Neural cell (in vitro differentiated cells): ENCODE results near the gene C1orf35. TPM values are rescaled to one million over a fixed set of nuclear protein-coding genes. Genes with fewer than 3 reads are reported as not detected.

ENCODE experiments used
- H2AFZ ChIP-seq: fragments of 200-600, 300-800 bp; sonication (generic), shearing (Covaris generic); 2 replicates; pipeline ENCODE4 v1.6.0; 2014; ENCODE audit warnings: low read depth, mild to moderate bottlenecking, antibody characterized with exemption, low read length, moderate library complexity
- H3F3A ChIP-seq: fragments of 200-600 bp; shearing (Covaris generic); 2 replicates; pipeline ENCODE4 v1.6.1; 2016; ENCODE audit warnings: mild to moderate bottlenecking, moderate library complexity, mixed read lengths, antibody characterized with exemption, low read length; ENCODE audit not compliant: insufficient read depth, poor library complexity, severe bottlenecking
- H3K27ac ChIP-seq: fragments of 200-600, 300-800 bp; sonication (generic), shearing (Covaris generic); 2 replicates; pipeline ENCODE4 v1.5.1; 2014; ENCODE audit warnings: mild to moderate bottlenecking, low read length, moderate library complexity
- H3K27me3 ChIP-seq: fragments of 300-800, 200-600 bp; sonication (generic), shearing (Covaris generic); 2 replicates; pipeline ENCODE4 v1.6.0; 2014; ENCODE audit warnings: mild to moderate bottlenecking, low read depth, low read length, moderate library complexity; ENCODE audit not compliant: insufficient read depth
- H3K36me3 ChIP-seq: fragments of 300-800, 200-600 bp; sonication (generic), shearing (Covaris generic); 2 replicates; pipeline ENCODE4 v1.5.1; 2014; ENCODE audit warnings: mild to moderate bottlenecking, antibody characterized with exemption, low read length, moderate library complexity; ENCODE audit not compliant: insufficient read depth
- H3K4me2 ChIP-seq: fragments of 300-800, 200-600 bp; sonication (generic), shearing (Covaris generic); 2 replicates; pipeline ENCODE4 v1.6.0; 2014; ENCODE audit warnings: mild to moderate bottlenecking, low read length
- H3K4me3 ChIP-seq: fragments of 300-800, 200-600 bp; sonication (generic), shearing (Covaris generic); 2 replicates; pipeline ENCODE4 v1.5.1; 2014; ENCODE audit warnings: mild to moderate bottlenecking, low read length, moderate library complexity
- H3K79me2 ChIP-seq: fragments of 200-600 bp; shearing (Covaris generic); replicated peaks from 2 replicates; pipeline ENCODE4 v1.6.0; 2014; ENCODE audit warnings: mild to moderate bottlenecking, low read length, moderate library complexity; ENCODE audit not compliant: insufficient read depth
- H3K9ac ChIP-seq: fragments of 300-800, 200-600 bp; sonication (generic), shearing (Covaris generic); 2 replicates; pipeline ENCODE4 v1.6.1; 2016; ENCODE audit warnings: mild to moderate bottlenecking, low read length, mixed read lengths
- H3K9me2 ChIP-seq: fragments of 200-600 bp; shearing (Covaris generic); 2 replicates; pipeline ENCODE4 v1.6.1; 2016; ENCODE audit warnings: mild to moderate bottlenecking, low read length, mixed read lengths; ENCODE audit not compliant: insufficient read depth
- H3K9me3 ChIP-seq: fragments of 200-600, 300-800 bp; sonication (generic), shearing (Covaris generic); 2 replicates; pipeline ENCODE4 v1.6.1; 2016; ENCODE audit warnings: mild to moderate bottlenecking, mixed run types, low read length, moderate library complexity, mixed read lengths
- H4K20me1 ChIP-seq: fragments of 200-600 bp; shearing (Covaris generic); 2 replicates; pipeline ENCODE4 v1.6.1; 2016; ENCODE audit warnings: mild to moderate bottlenecking, mixed run types; ENCODE audit not compliant: insufficient read depth
- EP300 ChIP-seq: fragments of 450-650 bp; conservative IDR thresholded peaks from 2 replicates; pipeline ENCODE4 v1.6.1; 2014; ENCODE audit warnings: antibody characterized with exemption, mild to moderate bottlenecking, moderate library complexity; ENCODE audit not compliant: poor library complexity, severe bottlenecking
- EZH2 ChIP-seq: fragments of 200-600, 300-800 bp; shearing (Covaris generic), sonication (generic); IDR thresholded peaks from 2 replicates; pipeline ENCODE4 v1.6.1; 2014; ENCODE audit warnings: antibody characterized with exemption, low read length, borderline replicate concordance, mild to moderate bottlenecking; ENCODE audit not compliant: insufficient read depth, poor library complexity, severe bottlenecking
- POLR2AphosphoS5 ChIP-seq: IDR thresholded peaks from 2 replicates; pipeline ENCODE4 v1.6.1; 2012
- RAD21 ChIP-seq: fragments of 450-650 bp; conservative IDR thresholded peaks from 2 replicates; pipeline ENCODE4 v1.6.1; 2014; ENCODE audit warnings: antibody characterized with exemption, mild to moderate bottlenecking, moderate library complexity
- REST ChIP-seq: IDR thresholded peaks from 2 replicates; pipeline ENCODE4 v1.6.1; 2012; ENCODE audit warnings: borderline replicate concordance
- SMC3 ChIP-seq: fragments of 450-650 bp; conservative IDR thresholded peaks from 2 replicates; pipeline ENCODE4 v1.6.1; 2014; ENCODE audit warnings: antibody characterized with exemption, mild to moderate bottlenecking, moderate library complexity; ENCODE audit not compliant: poor library complexity
- TAF1 ChIP-seq: IDR thresholded peaks from 2 replicates; pipeline ENCODE4 v1.6.1; 2012; ENCODE audit warnings: low read depth
- polyA plus RNA-seq: library from polyadenylated mRNA; depleted of rRNA; stranded (reverse); fragments of >200 nt; gene quantifications from 2 replicates; pipeline ENCODE4 v1.2.3, GENCODE V29; 2014
- TF ChIP-seq, protein P1 (sequence below): fragments of 450-650 bp; IDR thresholded peaks from 2 replicates; pipeline ENCODE4 v1.5.1; 2014; ENCODE audit warnings: antibody characterized with exemption, mild to moderate bottlenecking, moderate library complexity; ENCODE audit not compliant: poor library complexity, severe bottlenecking

C1orf35 gene
- polyA plus RNA-seq, 1 donor from 2014 or later, result 32.8 TPM

GRCh38 chr1:228144193-228144992 is 41.3 kb upstream of the C1orf35 start:
- Histone ChIP-seq H3K27ac (no peak overlapping the region), H3K79me2 (peaks cover 26% of the 10 kb centered on the region), H3K27me3 (no peaks in the 10 kb centered on the region), H3K4me3 (no peak overlapping the region), H3F3A (no peaks in the 10 kb centered on the region), H3K9me2 (no peaks in the 10 kb centered on the region), H3K36me3 (no peaks in the 10 kb centered on the region), H2AFZ (no peak overlapping the region), H3K4me2 (no peak overlapping the region), H4K20me1 (peaks cover 16% of the 10 kb centered on the region), H3K9ac (no peak overlapping the region), H3K9me3 (no peaks in the 10 kb centered on the region)
- no peak for TF ChIP-seq EZH2
- TF ChIP-seq, protein P1, sequence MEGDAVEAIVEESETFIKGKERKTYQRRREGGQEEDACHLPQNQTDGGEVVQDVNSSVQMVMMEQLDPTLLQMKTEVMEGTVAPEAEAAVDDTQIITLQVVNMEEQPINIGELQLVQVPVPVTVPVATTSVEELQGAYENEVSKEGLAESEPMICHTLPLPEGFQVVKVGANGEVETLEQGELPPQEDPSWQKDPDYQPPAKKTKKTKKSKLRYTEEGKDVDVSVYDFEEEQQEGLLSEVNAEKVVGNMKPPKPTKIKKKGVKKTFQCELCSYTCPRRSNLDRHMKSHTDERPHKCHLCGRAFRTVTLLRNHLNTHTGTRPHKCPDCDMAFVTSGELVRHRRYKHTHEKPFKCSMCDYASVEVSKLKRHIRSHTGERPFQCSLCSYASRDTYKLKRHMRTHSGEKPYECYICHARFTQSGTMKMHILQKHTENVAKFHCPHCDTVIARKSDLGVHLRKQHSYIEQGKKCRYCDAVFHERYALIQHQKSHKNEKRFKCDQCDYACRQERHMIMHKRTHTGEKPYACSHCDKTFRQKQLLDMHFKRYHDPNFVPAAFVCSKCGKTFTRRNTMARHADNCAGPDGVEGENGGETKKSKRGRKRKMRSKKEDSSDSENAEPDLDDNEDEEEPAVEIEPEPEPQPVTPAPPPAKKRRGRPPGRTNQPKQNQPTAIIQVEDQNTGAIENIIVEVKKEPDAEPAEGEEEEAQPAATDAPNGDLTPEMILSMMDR, result no peak
- TF ChIP-seq TAF1, result no peak
- no peak for TF ChIP-seq EP300
- TF ChIP-seq REST, result no peak

DNA sequence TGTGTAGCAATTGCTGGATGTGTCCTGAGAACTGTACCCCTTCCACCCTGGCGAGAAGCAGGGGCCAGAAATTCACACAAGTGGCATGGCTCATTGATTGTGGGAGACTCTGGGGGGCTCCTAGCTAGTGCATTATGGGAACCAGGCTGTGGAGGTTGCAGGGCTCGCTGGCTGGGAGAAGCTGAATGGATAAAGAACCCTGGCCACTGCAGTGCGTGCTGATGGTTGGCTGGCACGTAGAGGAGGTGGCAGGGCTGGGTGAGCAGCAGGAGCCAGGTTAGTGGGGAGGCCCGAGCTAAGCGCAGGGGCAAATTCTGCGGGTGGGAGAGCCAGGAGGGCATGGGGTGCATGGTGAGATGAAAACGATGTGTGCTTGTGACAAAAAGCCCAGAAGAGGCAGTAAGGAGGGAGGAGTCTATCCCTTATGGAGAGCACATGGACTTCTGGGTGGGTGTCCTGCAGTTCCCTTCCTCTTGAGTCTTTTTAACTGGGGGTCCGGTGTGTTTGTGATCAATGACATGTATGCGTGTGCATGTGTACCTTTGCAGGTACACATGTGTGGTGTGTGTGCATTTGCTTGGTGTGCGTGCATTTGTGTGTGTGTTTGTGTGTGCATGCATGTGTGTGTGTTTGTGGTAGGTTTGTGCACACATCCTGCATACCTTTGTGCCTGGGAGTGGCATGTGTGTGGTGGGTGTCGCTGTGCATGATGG is 40.5 kb upstream of the C1orf35 start:
- peak overlapping the region; percentile 69 for H3K4me3 ChIP-seq
- peaks cover 16% of the 10 kb centered on the region for H4K20me1 ChIP-seq
- no peaks in the 10 kb centered on the region for H3K27me3 ChIP-seq
- H3K79me2 ChIP-seq, result peaks cover 26% of the 10 kb centered on the region
- no peak for TF ChIP-seq POLR2AphosphoS5
- H2AFZ ChIP-seq, result no peak overlapping the region
- H3F3A ChIP-seq, result no peaks in the 10 kb centered on the region
- H3K36me3 ChIP-seq, result no peaks in the 10 kb centered on the region
- H3K9me2 ChIP-seq, result no peaks in the 10 kb centered on the region
- H3K4me2 ChIP-seq, result no peak overlapping the region
- no peaks in the 10 kb centered on the region for H3K9me3 ChIP-seq
- H3K9ac ChIP-seq, result no peak overlapping the region
- no peak overlapping the region for H3K27ac ChIP-seq

GRCh38 chr1:228142701-228143136 is 39.6 kb upstream of the C1orf35 start:
- H3K36me3 ChIP-seq, result no peaks in the 10 kb centered on the region
- TF ChIP-seq EP300 (no peak), TAF1 (no peak), SMC3 (no peak), EZH2 (no peak), REST (no peak), RAD21 (no peak)
- H2AFZ ChIP-seq, result no peak overlapping the region
- H3K9ac ChIP-seq, result no peak overlapping the region
- H3K27me3 ChIP-seq, result peaks cover under 1% of the 10 kb centered on the region
- H3K9me2 ChIP-seq, result no peaks in the 10 kb centered on the region
- H3K79me2 ChIP-seq, result peaks cover 26% of the 10 kb centered on the region
- H3F3A ChIP-seq, result no peaks in the 10 kb centered on the region
- H4K20me1 ChIP-seq, result peaks cover 16% of the 10 kb centered on the region
- no peaks in the 10 kb centered on the region for H3K9me3 ChIP-seq
- H3K4me2 ChIP-seq, result no peak overlapping the region
- peak overlapping the region; percentile 69 for H3K4me3 ChIP-seq
- H3K27ac ChIP-seq, result no peak overlapping the region
